ENCODE results near the gene MILR1.

MILR1 gene

GRCh38 chr17:64500862-64501765, 52.2 kb downstream of the MILR1 start:
- peaks cover 63% of the 10 kb centered on the region for H3K79me2 ChIP-seq (ENCODE audit: insufficient read depth, low read length)
- no peak for TF ChIP-seq CTCF (IDR thresholded peaks at IDR 0.05; ENCODE audit: insufficient read depth, low read length, poor library complexity, severe bottlenecking)
- no peak overlapping the region for H3K4me3 ChIP-seq (ENCODE audit: insufficient read depth, low read length, poor library complexity, severe bottlenecking)
- H3K9me3 ChIP-seq (ENCODE audit: insufficient read depth, low read length), result no peaks in the 10 kb centered on the region
- no peak overlapping the region for H2AFZ ChIP-seq (ENCODE audit: low read depth, low read length, severe bottlenecking)
- no peak overlapping the region for H3K27ac ChIP-seq (ENCODE audit: low read depth, low read length)
- H3K9ac ChIP-seq (ENCODE audit: low read length), result no peak overlapping the region
- H3K9me2 ChIP-seq (replicated peaks; ENCODE audit: insufficient read depth, low read length), result no peaks in the 10 kb centered on the region
- peaks cover 67% of the 10 kb centered on the region for H3K36me3 ChIP-seq (ENCODE audit: low read length)
- peaks cover 56% of the 10 kb centered on the region for H4K20me1 ChIP-seq (ENCODE audit: low read depth, low read length)
- no peaks in the 10 kb centered on the region for H3K27me3 ChIP-seq (ENCODE audit: low read length)
- H3K4me2 ChIP-seq (ENCODE audit: low read depth, low read length, poor library complexity, severe bottlenecking), result no peak overlapping the region
- peaks cover 90% of the 10 kb centered on the region for H3F3A ChIP-seq (ENCODE audit: insufficient read depth)

GRCh38 chr17:64502021-64502420, 53.1 kb downstream of the MILR1 start:
- H3F3A ChIP-seq (ENCODE audit: insufficient read depth), result peaks cover 87% of the 10 kb centered on the region
- H3K4me2 ChIP-seq (ENCODE audit: low read depth, low read length, poor library complexity, severe bottlenecking), result no peak overlapping the region
- H4K20me1 ChIP-seq (ENCODE audit: low read depth, low read length), result peaks cover 56% of the 10 kb centered on the region

GRCh38 chr17:64502809-64503208, 53.9 kb downstream of the MILR1 start:
- no peaks in the 10 kb centered on the region for H3K9me3 ChIP-seq (ENCODE audit: insufficient read depth, low read length)
- no peak overlapping the region for H3K4me3 ChIP-seq (ENCODE audit: insufficient read depth, low read length, poor library complexity, severe bottlenecking)
- peaks cover 60% of the 10 kb centered on the region for H4K20me1 ChIP-seq (ENCODE audit: low read depth, low read length)
- no peak overlapping the region for H3K9ac ChIP-seq (ENCODE audit: low read length)
- peaks cover 67% of the 10 kb centered on the region for H3K36me3 ChIP-seq (ENCODE audit: low read length)
- H3K79me2 ChIP-seq (ENCODE audit: insufficient read depth, low read length), result peaks cover 67% of the 10 kb centered on the region
- no peak overlapping the region for H2AFZ ChIP-seq (ENCODE audit: low read depth, low read length, severe bottlenecking)
- no peaks in the 10 kb centered on the region for H3K27me3 ChIP-seq (ENCODE audit: low read length)
- H3K9me2 ChIP-seq (replicated peaks; ENCODE audit: insufficient read depth, low read length), result no peaks in the 10 kb centered on the region
- peaks cover 79% of the 10 kb centered on the region for H3F3A ChIP-seq (ENCODE audit: insufficient read depth)
- H3K4me2 ChIP-seq (ENCODE audit: low read depth, low read length, poor library complexity, severe bottlenecking), result no peak overlapping the region
- no peak overlapping the region for H3K27ac ChIP-seq (ENCODE audit: low read depth, low read length)
- no peak for TF ChIP-seq CTCF (IDR thresholded peaks at IDR 0.05; ENCODE audit: insufficient read depth, low read length, poor library complexity, severe bottlenecking)
- TF ChIP-seq EZH2phosphoT487 (conservative IDR thresholded peaks at IDR 0.05; ENCODE audit: low read length), result no peak

More at GRCh38 chr17:64502021-64502420, 53.1 kb downstream of the MILR1 start:
- H3K27ac ChIP-seq (ENCODE audit: low read depth, low read length), result no peak overlapping the region
- H2AFZ ChIP-seq (ENCODE audit: low read depth, low read length, severe bottlenecking), result no peak overlapping the region
- TF ChIP-seq EZH2phosphoT487 (conservative IDR thresholded peaks at IDR 0.05; ENCODE audit: low read length) (no peak), CTCF (IDR thresholded peaks at IDR 0.05; ENCODE audit: insufficient read depth, low read length, poor library complexity, severe bottlenecking) (no peak)
- no peak overlapping the region for H3K4me3 ChIP-seq (ENCODE audit: insufficient read depth, low read length, poor library complexity, severe bottlenecking)
- no peaks in the 10 kb centered on the region for H3K9me3 ChIP-seq (ENCODE audit: insufficient read depth, low read length)
- peaks cover 67% of the 10 kb centered on the region for H3K36me3 ChIP-seq (ENCODE audit: low read length)
- H3K9ac ChIP-seq (ENCODE audit: low read length), result no peak overlapping the region
- no peaks in the 10 kb centered on the region for H3K9me2 ChIP-seq (replicated peaks; ENCODE audit: insufficient read depth, low read length)
- H3K27me3 ChIP-seq (ENCODE audit: low read length), result no peaks in the 10 kb centered on the region
- H3K79me2 ChIP-seq (ENCODE audit: insufficient read depth, low read length), result peaks cover 59% of the 10 kb centered on the region

All from SU-DHL-6 (cell line).